Eye (tissue), 1 donor: ENCODE data around the gene GOLGA5.
"Not testable (repeated sequence)": the region's sequence is repeated elsewhere in the genome, so short reads cannot be mapped to it uniquely, and the experiment has no call there.

Experiments used
- DNase-seq: peaks from one replicate; pipeline ENCODE4 v3.0.0-alpha.2; 2015

The GOLGA5 gene

GRCh38 chr14:92830902-92831301 is 36.8 kb downstream of the GOLGA5 start:
- no peak for DNase-seq

DNA sequence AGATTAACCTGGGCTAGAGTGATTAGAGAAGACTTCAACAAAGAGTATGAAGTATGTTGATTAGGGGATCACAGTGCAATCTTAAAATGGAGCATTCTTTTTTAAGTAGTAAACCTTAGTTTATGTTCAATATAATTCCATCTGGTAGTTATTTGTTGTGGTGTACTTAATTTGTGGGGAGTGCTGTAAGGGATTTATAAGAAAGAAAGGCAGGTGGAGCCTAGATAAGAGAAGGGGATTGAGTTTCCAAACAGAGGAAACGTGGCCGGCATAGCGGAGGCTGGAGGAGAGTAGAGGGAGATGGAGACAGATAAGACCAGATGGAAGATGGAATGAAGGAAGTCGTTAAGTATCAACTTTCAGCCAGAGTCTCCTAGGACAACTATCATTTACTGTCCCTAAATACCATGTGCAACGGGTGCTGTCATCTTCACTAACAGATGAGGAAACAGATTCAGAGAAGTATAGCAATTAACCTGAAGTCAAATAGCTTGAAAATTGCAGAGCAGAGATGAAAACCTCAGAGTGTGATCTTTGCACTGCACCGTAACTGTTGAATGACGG is 38.1 kb downstream of the GOLGA5 start:
- no peak for DNase-seq

GRCh38 chr14:92841930-92842329 is 47.8 kb downstream of the GOLGA5 start:
- no peak for DNase-seq

DNA sequence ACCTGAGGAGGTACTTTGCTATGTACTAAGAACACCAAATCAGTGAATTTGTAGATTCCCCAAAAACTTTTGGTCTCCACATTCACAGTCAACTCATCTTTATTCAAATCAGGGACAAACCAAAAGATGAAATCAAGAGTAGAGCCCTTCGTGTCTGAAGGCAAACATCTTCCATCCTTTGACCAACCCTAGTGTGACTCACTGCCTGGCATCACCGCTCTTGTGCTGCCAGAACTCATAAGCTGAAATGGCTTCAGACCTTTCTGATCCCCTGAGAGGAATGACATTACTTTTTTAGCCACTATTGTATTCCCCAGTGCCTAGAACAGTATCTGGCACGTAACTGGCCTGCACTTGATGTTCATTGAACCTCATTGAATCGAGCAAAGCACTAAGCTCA is 50.1 kb downstream of the GOLGA5 start:
- DNase-seq = no peak

- DNase-seq = no peak
These were observed 52.2 kb downstream of the GOLGA5 start for GRCh38 chr14:92846162-92846897.

GRCh38 chr14:92847278-92847677 is 53.2 kb downstream of the GOLGA5 start:
- no peak for DNase-seq

- no peak for DNase-seq
These were observed 53.6 kb downstream of the GOLGA5 start for GRCh38 chr14:92847749-92848148.

DNA sequence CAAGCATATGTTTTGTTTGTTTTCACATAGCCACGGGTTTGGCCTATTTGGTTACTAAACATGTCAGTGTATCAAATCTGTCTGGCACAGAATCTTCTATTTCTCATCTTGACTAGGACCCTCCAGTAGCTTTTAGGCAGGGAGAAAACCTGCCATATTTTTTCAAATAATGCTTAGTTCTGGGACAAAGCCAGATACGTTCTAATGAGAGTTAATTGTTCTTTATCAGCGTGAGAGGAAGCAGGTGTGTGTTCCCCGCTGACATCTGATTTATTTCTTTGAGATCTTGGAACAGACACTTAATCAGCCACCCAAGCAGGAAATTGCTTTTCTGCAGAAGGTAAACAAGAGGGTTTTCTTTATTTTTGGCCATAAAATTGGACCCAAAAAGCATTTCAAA is 54.8 kb downstream of the GOLGA5 start:
- no peak for DNase-seq

DNA sequence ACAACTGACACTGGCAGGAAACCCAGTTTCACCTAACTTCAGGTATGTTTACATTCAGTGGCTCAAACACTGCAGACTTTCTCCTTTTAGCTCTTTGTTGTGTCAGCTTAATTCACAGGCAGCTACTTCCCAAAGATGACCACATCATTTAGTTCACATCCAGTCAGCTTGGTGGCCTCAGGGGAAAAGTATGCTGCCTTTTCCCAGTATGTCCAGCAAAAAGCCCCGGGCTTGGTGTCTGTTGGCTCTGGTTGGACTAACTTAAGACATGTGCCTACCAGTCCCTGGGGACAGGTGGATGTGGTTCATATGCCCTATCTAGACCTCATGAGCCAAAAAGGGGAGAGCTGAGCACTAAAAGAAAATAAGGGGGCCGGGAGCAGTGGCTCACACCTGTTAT is 56.4 kb downstream of the GOLGA5 start:
- no peak for DNase-seq

- DNase-seq = not testable (repeated sequence)
These were observed 59.0 kb downstream of the GOLGA5 start for GRCh38 chr14:92853136-92853535.

DNA sequence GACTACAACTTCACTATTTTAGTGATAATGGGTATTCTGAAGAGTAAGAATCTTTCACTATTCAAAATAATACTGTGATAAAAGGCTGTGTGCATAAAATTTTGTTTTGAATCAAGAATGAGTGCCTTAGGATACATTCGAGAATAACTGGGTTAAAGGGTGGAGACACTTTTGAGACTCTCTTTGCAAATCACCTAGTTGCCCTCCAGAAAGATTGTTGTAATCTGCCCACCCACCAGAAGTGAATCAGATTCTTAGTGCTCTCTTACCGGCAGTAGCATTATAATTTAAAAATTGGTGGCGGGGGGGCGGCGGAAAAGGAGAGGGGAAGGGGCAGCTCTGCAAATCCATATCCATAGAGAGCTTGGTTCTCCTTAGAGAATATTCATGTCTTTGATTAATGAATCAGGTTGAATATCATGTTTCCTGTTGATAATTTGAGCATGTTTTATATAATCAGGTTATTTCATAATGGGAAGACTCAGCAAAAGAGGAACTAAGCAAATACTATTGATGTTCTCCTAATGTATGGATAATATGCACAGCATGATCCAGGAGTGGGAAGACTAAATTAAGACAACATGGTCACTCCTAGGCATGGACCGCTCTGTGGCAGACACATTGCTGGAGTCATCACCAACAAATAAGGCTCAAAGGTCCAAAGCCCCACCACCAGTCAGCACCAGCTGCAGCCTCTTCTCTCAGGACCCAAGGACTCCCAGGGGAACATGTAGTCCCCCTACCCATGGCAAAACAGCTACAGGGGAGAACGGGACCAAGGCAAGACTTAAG is 66.1 kb downstream of the GOLGA5 start:
- no peak for DNase-seq

- no peak for DNase-seq
These were observed 68.0 kb downstream of the GOLGA5 start for GRCh38 chr14:92861856-92862745.

GRCh38 chr14:92863286-92864080 is 69.4 kb downstream of the GOLGA5 start:
- DNase-seq = no peak

DNA sequence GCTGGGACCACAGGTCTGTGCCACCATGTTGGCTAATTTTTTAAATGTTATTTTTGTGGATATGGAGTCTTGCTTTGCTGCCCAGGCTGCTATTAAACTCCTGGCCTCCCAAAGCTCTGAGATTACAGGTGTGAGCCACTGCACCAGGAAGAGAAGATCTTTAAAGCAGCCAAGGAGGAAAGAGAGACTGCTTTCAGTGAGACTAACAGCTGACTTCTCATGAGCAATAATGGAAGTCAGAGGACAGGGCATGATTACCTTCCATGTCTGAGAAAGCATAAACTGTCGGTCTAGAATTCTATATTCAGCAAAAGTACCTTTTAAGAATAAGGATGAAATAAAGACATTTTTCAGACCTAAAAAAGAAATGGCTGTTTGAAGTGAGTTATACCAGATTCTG is 71.6 kb downstream of the GOLGA5 start:
- DNase-seq = no peak

- DNase-seq = no peak
These were observed 72.2 kb downstream of the GOLGA5 start for GRCh38 chr14:92866181-92866752.

DNA sequence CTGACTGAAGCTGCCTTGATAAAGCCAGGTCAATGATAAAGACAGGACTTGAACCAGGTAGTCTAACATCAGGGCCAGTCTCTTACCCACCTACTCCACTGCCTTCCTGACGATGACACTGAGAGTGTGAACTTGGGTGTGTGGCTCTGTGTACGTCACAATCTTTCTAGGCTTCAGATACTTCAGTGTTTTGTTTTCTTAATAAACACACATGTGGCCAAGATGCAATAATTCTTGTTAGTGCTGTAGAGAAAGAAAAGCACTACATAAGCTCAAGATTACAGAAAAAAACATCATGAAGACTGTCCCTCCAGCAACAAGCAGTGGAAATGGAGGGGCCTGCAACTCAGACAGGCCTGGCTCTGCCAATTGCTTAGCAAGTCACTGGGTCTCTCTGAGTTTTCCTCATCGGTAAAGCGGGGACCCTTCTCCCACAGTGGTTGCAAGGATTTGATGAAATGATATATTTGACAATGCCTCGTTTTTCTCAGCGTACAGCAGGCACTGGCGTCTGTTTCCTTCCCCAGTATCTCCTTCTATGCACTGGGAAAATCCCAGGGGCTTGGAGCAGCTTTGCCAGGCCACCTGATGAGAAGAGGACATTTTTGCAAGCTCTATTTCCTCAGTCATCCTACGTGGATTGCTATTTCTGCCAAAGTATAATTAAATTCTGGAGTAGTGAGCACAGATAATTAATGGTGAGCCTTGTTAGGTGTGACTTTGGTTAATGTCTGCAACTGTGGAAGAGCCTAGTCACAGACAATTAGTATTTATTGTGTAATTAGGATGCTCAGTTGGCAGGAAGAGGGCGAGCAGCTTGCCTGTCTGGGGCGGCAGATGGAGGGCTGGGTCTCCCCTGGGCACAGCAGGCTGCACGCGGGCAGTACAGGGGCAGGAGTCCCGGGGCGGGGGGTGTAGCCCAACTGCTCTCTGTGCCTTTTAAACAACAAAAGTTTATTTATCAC is 73.1 kb downstream of the GOLGA5 start:
- no peak for DNase-seq

DNA sequence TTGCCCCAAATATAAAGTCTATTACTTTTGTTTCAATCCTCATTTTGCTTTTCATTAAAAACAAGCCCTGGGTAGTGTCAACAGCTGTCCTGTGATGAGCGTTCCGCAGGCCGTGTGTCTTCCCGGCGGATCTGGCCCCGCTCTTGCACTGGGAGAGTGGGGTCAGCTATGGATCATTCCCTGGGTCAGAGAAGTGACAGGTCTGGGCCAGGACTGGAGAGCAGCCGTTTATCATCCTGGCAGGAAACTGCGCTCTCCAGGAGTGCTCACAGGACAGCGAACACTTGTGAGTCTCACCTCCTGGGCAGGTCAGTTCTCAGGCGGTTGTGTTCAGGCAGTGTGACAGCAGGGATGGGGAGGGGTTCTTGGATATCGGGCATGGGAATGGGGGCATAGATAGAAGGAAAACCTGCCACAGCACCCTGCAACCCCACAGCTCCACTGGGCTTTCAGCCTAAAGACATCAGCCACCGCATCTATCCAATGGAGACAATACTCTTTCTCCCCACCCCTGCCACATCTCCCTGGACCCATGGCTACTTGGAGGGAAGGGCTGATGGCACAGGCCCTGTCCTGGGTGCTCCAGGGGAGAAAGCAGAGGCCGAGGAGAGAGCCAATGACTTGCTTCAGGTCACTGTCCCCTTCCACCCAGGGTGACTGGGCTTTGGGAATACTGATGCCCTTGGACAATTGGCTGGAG is 81.0 kb downstream of the GOLGA5 start:
- DNase-seq = no peak

GRCh38 chr14:92877757-92878431 is 83.8 kb downstream of the GOLGA5 start:
- DNase-seq = peak; percentile 41

GRCh38 chr14:92880351-92880750 is 86.2 kb downstream of the GOLGA5 start:
- DNase-seq = no peak
